ENCODE measurements around the gene SUMO2. TPM values are rescaled to one million over a fixed set of nuclear protein-coding genes. Genes with fewer than 3 reads are reported as not detected.

The SUMO2 gene
- total and polyA plus RNA-seq, 2 experiments from 2014 or later, result 139 to 890 TPM

DNA sequence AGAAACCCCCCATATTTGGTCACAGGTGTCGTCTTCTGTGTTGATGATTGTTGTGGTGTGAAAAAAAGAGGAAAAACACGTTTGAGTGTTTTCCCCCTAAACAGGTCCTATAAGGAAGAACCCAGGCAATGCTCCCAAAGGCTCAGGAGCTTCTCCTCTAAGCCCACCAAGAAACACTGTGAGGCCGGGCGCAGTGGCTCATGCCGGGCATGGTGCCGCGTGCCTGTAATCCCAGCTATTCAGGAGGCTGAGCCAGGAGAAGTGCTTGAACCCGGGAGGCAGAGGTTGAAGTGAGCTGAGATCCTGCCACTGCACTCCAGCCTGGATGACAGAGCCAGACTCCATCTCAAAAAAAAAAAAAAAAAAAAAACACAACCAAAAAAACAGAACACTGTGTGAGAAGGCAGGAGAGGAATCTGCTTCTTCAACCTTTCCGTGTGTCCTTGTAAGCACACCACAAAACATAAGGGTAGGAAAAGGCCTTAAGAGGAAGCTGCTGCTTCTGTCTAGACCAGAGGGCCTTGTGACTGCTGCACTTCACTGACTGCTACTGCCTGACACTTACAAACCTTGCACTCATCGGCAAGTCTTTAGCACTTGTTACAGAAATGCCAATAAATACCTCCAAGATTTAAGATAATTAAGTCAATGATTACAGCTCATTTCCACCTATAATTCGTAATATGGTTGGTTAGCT, 37.8 kb downstream of the SUMO2 start (continued):
- TF ChIP-seq, protein P1, sequence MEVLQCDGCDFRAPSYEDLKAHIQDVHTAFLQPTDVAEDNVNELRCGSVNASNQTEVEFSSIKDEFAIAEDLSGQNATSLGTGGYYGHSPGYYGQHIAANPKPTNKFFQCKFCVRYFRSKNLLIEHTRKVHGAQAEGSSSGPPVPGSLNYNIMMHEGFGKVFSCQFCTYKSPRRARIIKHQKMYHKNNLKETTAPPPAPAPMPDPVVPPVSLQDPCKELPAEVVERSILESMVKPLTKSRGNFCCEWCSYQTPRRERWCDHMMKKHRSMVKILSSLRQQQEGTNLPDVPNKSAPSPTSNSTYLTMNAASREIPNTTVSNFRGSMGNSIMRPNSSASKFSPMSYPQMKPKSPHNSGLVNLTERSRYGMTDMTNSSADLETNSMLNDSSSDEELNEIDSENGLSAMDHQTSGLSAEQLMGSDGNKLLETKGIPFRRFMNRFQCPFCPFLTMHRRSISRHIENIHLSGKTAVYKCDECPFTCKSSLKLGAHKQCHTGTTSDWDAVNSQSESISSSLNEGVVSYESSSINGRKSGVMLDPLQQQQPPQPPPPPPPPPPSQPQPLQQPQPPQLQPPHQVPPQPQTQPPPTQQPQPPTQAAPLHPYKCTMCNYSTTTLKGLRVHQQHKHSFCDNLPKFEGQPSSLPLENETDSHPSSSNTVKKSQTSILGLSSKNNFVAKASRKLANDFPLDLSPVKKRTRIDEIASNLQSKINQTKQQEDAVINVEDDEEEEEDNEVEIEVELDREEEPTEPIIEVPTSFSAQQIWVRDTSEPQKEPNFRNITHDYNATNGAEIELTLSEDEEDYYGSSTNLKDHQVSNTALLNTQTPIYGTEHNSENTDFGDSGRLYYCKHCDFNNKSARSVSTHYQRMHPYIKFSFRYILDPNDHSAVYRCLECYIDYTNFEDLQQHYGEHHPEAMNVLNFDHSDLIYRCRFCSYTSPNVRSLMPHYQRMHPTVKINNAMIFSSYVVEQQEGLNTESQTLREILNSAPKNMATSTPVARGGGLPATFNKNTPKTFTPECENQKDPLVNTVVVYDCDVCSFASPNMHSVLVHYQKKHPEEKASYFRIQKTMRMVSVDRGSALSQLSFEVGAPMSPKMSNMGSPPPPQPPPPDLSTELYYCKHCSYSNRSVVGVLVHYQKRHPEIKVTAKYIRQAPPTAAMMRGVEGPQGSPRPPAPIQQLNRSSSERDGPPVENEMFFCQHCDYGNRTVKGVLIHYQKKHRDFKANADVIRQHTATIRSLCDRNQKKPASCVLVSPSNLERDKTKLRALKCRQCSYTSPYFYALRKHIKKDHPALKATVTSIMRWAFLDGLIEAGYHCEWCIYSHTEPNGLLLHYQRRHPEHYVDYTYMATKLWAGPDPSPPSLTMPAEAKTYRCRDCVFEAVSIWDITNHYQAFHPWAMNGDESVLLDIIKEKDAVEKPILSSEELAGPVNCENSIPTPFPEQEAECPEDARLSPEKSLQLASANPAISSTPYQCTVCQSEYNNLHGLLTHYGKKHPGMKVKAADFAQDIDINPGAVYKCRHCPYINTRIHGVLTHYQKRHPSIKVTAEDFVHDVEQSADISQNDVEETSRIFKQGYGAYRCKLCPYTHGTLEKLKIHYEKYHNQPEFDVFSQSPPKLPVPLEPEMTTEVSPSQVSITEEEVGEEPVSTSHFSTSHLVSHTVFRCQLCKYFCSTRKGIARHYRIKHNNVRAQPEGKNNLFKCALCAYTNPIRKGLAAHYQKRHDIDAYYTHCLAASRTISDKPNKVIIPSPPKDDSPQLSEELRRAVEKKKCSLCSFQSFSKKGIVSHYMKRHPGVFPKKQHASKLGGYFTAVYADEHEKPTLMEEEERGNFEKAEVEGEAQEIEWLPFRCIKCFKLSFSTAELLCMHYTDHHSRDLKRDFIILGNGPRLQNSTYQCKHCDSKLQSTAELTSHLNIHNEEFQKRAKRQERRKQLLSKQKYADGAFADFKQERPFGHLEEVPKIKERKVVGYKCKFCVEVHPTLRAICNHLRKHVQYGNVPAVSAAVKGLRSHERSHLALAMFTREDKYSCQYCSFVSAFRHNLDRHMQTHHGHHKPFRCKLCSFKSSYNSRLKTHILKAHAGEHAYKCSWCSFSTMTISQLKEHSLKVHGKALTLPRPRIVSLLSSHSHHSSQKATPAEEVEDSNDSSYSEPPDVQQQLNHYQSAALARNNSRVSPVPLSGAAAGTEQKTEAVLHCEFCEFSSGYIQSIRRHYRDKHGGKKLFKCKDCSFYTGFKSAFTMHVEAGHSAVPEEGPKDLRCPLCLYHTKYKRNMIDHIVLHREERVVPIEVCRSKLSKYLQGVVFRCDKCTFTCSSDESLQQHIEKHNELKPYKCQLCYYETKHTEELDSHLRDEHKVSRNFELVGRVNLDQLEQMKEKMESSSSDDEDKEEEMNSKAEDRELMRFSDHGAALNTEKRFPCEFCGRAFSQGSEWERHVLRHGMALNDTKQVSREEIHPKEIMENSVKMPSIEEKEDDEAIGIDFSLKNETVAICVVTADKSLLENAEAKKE (CRISPR knock-in tag; IDR thresholded peaks at IDR 0.05), result no peak
- TF ChIP-seq POLR2AphosphoS5 (IDR thresholded peaks at IDR 0.05; ENCODE audit: low read depth), result no peak
- no peak for TF ChIP-seq ETS1 (IDR thresholded peaks at IDR 0.05)
- no peak for TF ChIP-seq ZNF114 (CRISPR knock-in tag; IDR thresholded peaks at IDR 0.05)

DNA sequence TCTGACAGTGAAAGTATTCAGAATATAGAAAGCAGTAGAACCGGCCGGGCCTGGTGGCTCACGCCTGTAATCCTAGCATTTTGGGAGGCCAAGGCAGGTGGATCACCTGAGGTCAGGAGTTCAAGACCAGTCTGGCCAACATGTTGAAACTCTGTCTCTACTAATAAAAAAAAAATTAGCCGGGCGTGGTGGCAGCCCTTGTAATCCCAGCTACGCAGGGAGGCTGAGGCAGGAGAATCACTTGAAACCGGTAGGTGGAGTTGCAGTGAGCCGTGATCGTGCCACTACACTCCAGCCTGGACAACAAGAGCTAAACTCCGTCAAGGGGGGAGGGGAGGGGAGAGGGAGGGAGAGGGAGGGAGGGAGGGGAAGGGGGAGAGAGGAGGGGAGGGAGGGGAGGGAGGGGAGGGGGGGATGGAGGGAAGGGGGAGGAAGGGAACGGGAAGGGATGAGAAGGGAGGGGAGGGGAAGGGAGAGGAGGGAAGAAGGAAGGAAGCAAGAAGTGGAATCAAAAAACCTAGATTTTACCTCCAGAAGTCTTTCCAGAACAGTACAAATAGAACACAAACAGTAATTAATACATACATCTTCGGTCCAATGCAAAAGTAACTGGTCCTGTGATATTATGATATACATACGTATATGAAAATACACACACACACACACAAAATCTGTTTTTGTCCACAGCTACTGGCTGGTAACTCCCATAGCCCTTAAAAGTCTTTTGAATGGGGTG, 40.4 kb downstream of the SUMO2 start:
- Mint-ChIP-seq H3K27me3 (ENCODE audit: insufficient read depth, low read depth, poor library complexity) (peaks cover 13% of the 10 kb centered on the region), H3K27ac (no peak overlapping the region), H3K9me3 (no peaks in the 10 kb centered on the region), H3K36me3 (ENCODE audit: low read depth) (peaks cover 97% of the 10 kb centered on the region), H3K4me3 (no peak overlapping the region), H3K4me1 (0 out of 3 replicates have a peak, but pooled peaks cover 2% of the 10 kb centered on the region)
- Histone ChIP-seq H3K27ac (ENCODE audit: low read depth) (peak overlapping the region; percentile 80), H3F3A (replicated peaks; ENCODE audit: low read depth) (peaks cover 77% of the 10 kb centered on the region), H3K9me2 (ENCODE audit: insufficient read depth) (no peaks in the 10 kb centered on the region), H2AFZ (no peak overlapping the region), H3K36me3 (ENCODE audit: insufficient read depth) (peaks cover 82% of the 10 kb centered on the region), H3K27me3 (ENCODE audit: insufficient read depth) (0 out of 2 replicates have a peak, but pooled peaks cover 3% of the 10 kb centered on the region), H3K79me2 (replicated peaks; ENCODE audit: insufficient read depth) (peaks cover 55% of the 10 kb centered on the region), H3K4me2 (no peak overlapping the region), H4K20me1 (replicated peaks; ENCODE audit: insufficient read depth) (peaks cover 70% of the 10 kb centered on the region), H3K4me3 (no peak overlapping the region), H3K4me1 (ENCODE audit: insufficient read depth) (no peaks in the 10 kb centered on the region)
- DNase-seq (ENCODE audit: low spot score) (peak; percentile 46), ATAC-seq (no peak)
- TF ChIP-seq JUNB (IDR thresholded peaks at IDR 0.05; ENCODE audit: unreplicated experiment) (no peak), POLR2AphosphoS5 (IDR thresholded peaks at IDR 0.05; ENCODE audit: low read depth) (no peak), EZH2phosphoT487 (IDR thresholded peaks at IDR 0.05; ENCODE audit: unreplicated experiment) (no peak), EZH2 (IDR thresholded peaks at IDR 0.05; ENCODE audit: low read depth, unreplicated experiment) (no peak)

Measured in GM23338 (cell line).